GM12878 (cell line): ENCODE data around the gene PLB1. TPM values are rescaled to one million over a fixed set of nuclear protein-coding genes. Genes with fewer than 3 reads are reported as not detected.

ENCODE experiments used
- ATAC-seq: fragments of 200-7000 bp; cut with Tn5 transposase; 3 replicates; pipeline ENCODE4 v1.9.1; 2020; ENCODE audit warnings: mild to moderate bottlenecking, moderate library complexity
- BruUV-seq: library from RNA; stranded (reverse); fragments of 400-500 nt; replicated peaks from 2 replicates; lab custom pipeline; 2021; lab: Mats Ljungman, UMichigan
- CTCF ChIA-PET: fragments of 300-600 bp; sonication (Branson Sonifier 250); formaldehyde crosslinking; extraction: SDS; loops from one replicate; lab custom pipeline; 2021; ENCODE audit warnings: inconsistent platforms; lab: Yijun Ruan, JAX
- POLR2A ChIA-PET: fragments of 350-600 bp; formaldehyde crosslinking; extraction: SDS; loops from one replicate; lab custom pipeline; 2021; ENCODE audit warnings: inconsistent platforms; lab: Charles Lee
- RAD21 ChIA-PET: fragments of 300-600 bp; sonication (Branson Sonifier 250); formaldehyde crosslinking; loops from one replicate; lab custom pipeline; 2023; ENCODE audit warnings: antibody characterized with exemption; ENCODE audit not compliant: unreplicated experiment; lab: Charles Lee
- SMC1A ChIA-PET: fragments of 300-600 bp; sonication (Branson Sonifier 250); formaldehyde crosslinking; loops from one replicate; lab custom pipeline; 2023; ENCODE audit not compliant: unreplicated experiment, uncharacterized antibody; lab: Charles Lee
- DNase-seq: peaks from one replicate; pipeline ENCODE4 v3.0.0-alpha.2; 2011; ENCODE audit warnings: low read depth, low spot score
- FAIRE-seq: peaks from 3 replicates; lab custom pipeline; 2011; peaks lifted over from hg19 to GRCh38; lab: Jason Lieb, UNC
- H2AFZ ChIP-seq: 2 replicates; pipeline ENCODE4 v1.6.0; 2011; ENCODE audit warnings: low read depth, low read length, control low read depth; ENCODE audit not compliant: control insufficient read depth
- H3K27ac ChIP-seq: 2 replicates; pipeline ENCODE4 v1.5.1; 2011; ENCODE audit warnings: control low read depth; ENCODE audit not compliant: control insufficient read depth, insufficient read depth
- H3K27me3 ChIP-seq, 2 experiments: replicated peaks in 1 of 2; 2 replicates each; pipeline versions ENCODE4 v1.6.0 to v1.6.1; 2011; ENCODE audit warnings: low read length in 1 of 2; ENCODE audit not compliant: control insufficient read depth in 2 of 2, insufficient read depth in 2 of 2
- H3K36me3 ChIP-seq, 2 experiments: 2 replicates each; pipeline ENCODE4 v1.5.1; 2011; ENCODE audit warnings: low read length in 1 of 2; ENCODE audit not compliant: control insufficient read depth in 2 of 2, insufficient read depth in 2 of 2
- H3K4me1 ChIP-seq: 2 replicates; pipeline ENCODE4 v1.6.1; 2011; ENCODE audit warnings: mild to moderate bottlenecking, low read length, moderate library complexity, mixed read lengths; ENCODE audit not compliant: control insufficient read depth, insufficient read depth
- H3K4me2 ChIP-seq: 2 replicates; pipeline ENCODE4 v1.6.0; 2011; ENCODE audit warnings: control low read depth; ENCODE audit not compliant: control insufficient read depth, insufficient read depth
- H3K4me3 ChIP-seq: fragments of 200-600 bp; sonication (generic); 2 replicates; pipeline ENCODE4 v1.5.1; 2016
- H3K79me2 ChIP-seq: 2 replicates; pipeline ENCODE4 v1.6.0; 2011; ENCODE audit warnings: low read length; ENCODE audit not compliant: control insufficient read depth, insufficient read depth
- H3K9ac ChIP-seq: 2 replicates; pipeline ENCODE4 v1.8.0; 2011; ENCODE audit warnings: low read length, control low read depth, mixed read lengths; ENCODE audit not compliant: control insufficient read depth, insufficient read depth
- H3K9me3 ChIP-seq: replicated peaks from 3 replicates; pipeline ENCODE4 v1.5.1; 2011; ENCODE audit warnings: mild to moderate bottlenecking, low read length; ENCODE audit not compliant: control insufficient read depth, insufficient read depth
- H4K20me1 ChIP-seq: 2 replicates; pipeline ENCODE4 v1.6.0; 2011; ENCODE audit not compliant: control insufficient read depth, insufficient read depth
- EED ChIP-seq: sonication (generic); IDR thresholded peaks from 2 replicates; pipeline ENCODE4 v1.6.1; 2016; ENCODE audit warnings: antibody characterized with exemption, low read depth
- IKZF2 ChIP-seq, 2 experiments: fragments of 450-650 bp; IDR thresholded peaks; 2 replicates each; pipeline ENCODE4 v1.6.1; 2017; ENCODE audit warnings: mild to moderate bottlenecking in 2 of 2, moderate library complexity in 2 of 2
- KAT2A ChIP-seq: conservative IDR thresholded peaks from 2 replicates; pipeline ENCODE4 v1.6.1; 2011; ENCODE audit warnings: low read depth, low read length; ENCODE audit not compliant: control insufficient read depth
- KDM1A ChIP-seq: fragments of 200-600 bp; sonication (generic); IDR thresholded peaks from 2 replicates; pipeline ENCODE4 v1.6.1; 2016; ENCODE audit warnings: borderline replicate concordance
- SREBF1 ChIP-seq: IDR thresholded peaks from 2 replicates; pipeline ENCODE4 v1.6.1; 2012; ENCODE audit warnings: mild to moderate bottlenecking, low read length
- STAT3 ChIP-seq: IDR thresholded peaks from 2 replicates; pipeline ENCODE4 v1.6.1; 2011; ENCODE audit warnings: low read depth, low read length, improper control_type of control experiment
- TARDBP ChIP-seq: IDR thresholded peaks from 2 replicates; pipeline ENCODE4 v1.6.1; 2016; ENCODE audit warnings: borderline replicate concordance
- ZBED1 ChIP-seq: IDR thresholded peaks from 2 replicates; pipeline ENCODE4 v1.6.1; 2016; ENCODE audit warnings: borderline replicate concordance
- WGBS: methylation state at CpG from one replicate; pipeline ENCODE4 v1.1.6; 2016; ENCODE audit warnings: low lambda C conversion rate; ENCODE audit not compliant: insufficient replicate concordance, insufficient coverage; ENCODE audit errors: missing lambda C conversion rate; 5-methylcytosine and 5-hydroxymethylcytosine counted together
- in situ Hi-C: fragments of 300-500 bp; cut with MboI; formaldehyde crosslinking; loops from 9 replicates; pipeline ENCODE4 v1.14.3; 2018; ENCODE audit warnings: mixed read lengths
- intact Hi-C: fragments of 100-400 bp; cut with micrococcal nuclease; formaldehyde crosslinking; loops from one replicate; pipeline ENCODE4 v1.14.2; 2022; ENCODE audit not compliant: unreplicated experiment
- polyA plus RNA-seq, 11 experiments: library from polyadenylated mRNA; depleted of rRNA in 4 of 11; unstranded in 6 of 11; stranded (reverse) in 5 of 11; fragments of >200 nt; fragmentation: Nextera tagmentation in 4 of 11; fragmentation: Illumina TruSeq in 1 of 11; extraction: Ambion mirVana in 4 of 11; extraction: Trizol in 1 of 11; gene quantifications; 1 replicate in 1 of 11; 2 replicates in 10 of 11; pipeline versions ENCODE4 v1.2.1 to v1.2.3, GENCODE V29; 2011 to 2016; ENCODE audit warnings: inconsistent platforms in 2 of 11, missing spikeins in 2 of 11, low read depth in 1 of 11
- total RNA-seq, 4 experiments: library from RNA; depleted of rRNA in 3 of 4; stranded (reverse); fragments of >200 nt in 3 of 4; fragmentation: Illumina TruSeq in 1 of 4; extraction: Trizol in 1 of 4; gene quantifications; 2 replicates each; pipeline versions ENCODE4 v1.2.1 to v1.2.3, GENCODE V29; 2013 to 2021
- TF ChIP-seq, protein P1 (sequence below), 3 experiments: IDR thresholded peaks in 2 of 3; conservative IDR thresholded peaks in 1 of 3; 2 replicates each; pipeline ENCODE4 v1.5.1; 2011; ENCODE audit warnings: low read depth in 3 of 3, low read length in 3 of 3, mild to moderate bottlenecking in 3 of 3, control low read depth in 2 of 3, moderate library complexity in 2 of 3, inconsistent platforms in 1 of 3, mixed read lengths in 1 of 3; ENCODE audit not compliant: control insufficient read depth in 2 of 3, insufficient read depth in 1 of 3; ENCODE audit errors: extremely low read depth in 1 of 3
- TF ChIP-seq, protein P2 (sequence below): IDR thresholded peaks from 2 replicates; pipeline ENCODE4 v1.6.1; 2011; ENCODE audit warnings: borderline replicate concordance, low read depth, mild to moderate bottlenecking, moderate library complexity, low read length; ENCODE audit not compliant: insufficient read depth, poor library complexity, severe bottlenecking
- TF ChIP-seq, protein P3 (sequence below): fragments of 450-650 bp; IDR thresholded peaks from 2 replicates; pipeline ENCODE4 v1.6.1; 2018; ENCODE audit warnings: mild to moderate bottlenecking, low read depth, moderate library complexity; ENCODE audit not compliant: partially characterized antibody
- TF ChIP-seq, protein P4 (sequence below): IDR thresholded peaks from 2 replicates; pipeline ENCODE4 v1.6.1; 2011; ENCODE audit warnings: low read depth, mild to moderate bottlenecking, low read length, moderate library complexity, borderline replicate concordance; ENCODE audit errors: extremely low read depth

Gene PLB1
- total and polyA plus RNA-seq, 10 of the 15 experiments (the other 5 are each of a cell fraction or from before 2014, with no cell fraction given) = 0.03 to 0.49 (median 0.28) TPM

DNA sequence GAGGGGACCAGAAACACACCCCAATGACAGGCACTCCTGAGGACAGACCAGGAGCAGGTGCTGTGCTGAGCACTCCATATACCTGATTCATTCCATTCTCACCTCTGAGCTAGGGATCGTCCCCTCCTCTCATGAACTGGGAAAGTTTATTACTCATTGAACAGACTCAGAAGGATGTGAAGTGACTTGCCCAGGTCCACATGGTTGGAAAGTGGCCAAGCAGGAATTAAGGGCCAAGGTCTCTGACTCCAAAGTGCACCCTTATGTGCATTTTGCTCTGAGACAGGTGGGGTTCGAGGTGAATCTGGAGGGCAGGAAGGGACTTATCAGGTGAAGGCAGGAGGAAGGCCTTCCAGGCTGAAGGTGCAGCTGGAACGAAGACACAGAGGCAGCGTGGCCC, 25.1 kb upstream of the PLB1 start:
- ChIA-PET RAD21 (no interaction called here), SMC1A (no interaction called here), POLR2A (no interaction called here), CTCF (no interaction called here)
- no peak overlapping the region for H3K27ac ChIP-seq
- H3K4me1 ChIP-seq = no peaks in the 10 kb centered on the region
- no peaks in the 10 kb centered on the region for H3K9me3 ChIP-seq
- no peaks in the 10 kb centered on the region; a peak in 1 of 4 replicates for H3K27me3 ChIP-seq
- H2AFZ ChIP-seq = no peak overlapping the region
- H3K79me2 ChIP-seq = no peaks in the 10 kb centered on the region
- FAIRE-seq = no peak
- no peak for TF ChIP-seq TARDBP
- no peak for TF ChIP-seq EED
- no peak for TF ChIP-seq IKZF2 (IDR thresholded peaks at IDR 0.05)
- TF ChIP-seq STAT3 = no peak
- no peak for TF ChIP-seq KAT2A
- TF ChIP-seq, protein P1, sequence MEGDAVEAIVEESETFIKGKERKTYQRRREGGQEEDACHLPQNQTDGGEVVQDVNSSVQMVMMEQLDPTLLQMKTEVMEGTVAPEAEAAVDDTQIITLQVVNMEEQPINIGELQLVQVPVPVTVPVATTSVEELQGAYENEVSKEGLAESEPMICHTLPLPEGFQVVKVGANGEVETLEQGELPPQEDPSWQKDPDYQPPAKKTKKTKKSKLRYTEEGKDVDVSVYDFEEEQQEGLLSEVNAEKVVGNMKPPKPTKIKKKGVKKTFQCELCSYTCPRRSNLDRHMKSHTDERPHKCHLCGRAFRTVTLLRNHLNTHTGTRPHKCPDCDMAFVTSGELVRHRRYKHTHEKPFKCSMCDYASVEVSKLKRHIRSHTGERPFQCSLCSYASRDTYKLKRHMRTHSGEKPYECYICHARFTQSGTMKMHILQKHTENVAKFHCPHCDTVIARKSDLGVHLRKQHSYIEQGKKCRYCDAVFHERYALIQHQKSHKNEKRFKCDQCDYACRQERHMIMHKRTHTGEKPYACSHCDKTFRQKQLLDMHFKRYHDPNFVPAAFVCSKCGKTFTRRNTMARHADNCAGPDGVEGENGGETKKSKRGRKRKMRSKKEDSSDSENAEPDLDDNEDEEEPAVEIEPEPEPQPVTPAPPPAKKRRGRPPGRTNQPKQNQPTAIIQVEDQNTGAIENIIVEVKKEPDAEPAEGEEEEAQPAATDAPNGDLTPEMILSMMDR (IDR thresholded peaks at IDR 0.05 in 2 of 3, conservative IDR thresholded peaks at IDR 0.05 in 1 of 3; ENCODE audit: control insufficient read depth in 2 of 3, extremely low read depth in 1 of 3, insufficient read depth in 1 of 3, low read depth in 3 of 3, low read length in 3 of 3) = no peak
- TF ChIP-seq, protein P2, sequence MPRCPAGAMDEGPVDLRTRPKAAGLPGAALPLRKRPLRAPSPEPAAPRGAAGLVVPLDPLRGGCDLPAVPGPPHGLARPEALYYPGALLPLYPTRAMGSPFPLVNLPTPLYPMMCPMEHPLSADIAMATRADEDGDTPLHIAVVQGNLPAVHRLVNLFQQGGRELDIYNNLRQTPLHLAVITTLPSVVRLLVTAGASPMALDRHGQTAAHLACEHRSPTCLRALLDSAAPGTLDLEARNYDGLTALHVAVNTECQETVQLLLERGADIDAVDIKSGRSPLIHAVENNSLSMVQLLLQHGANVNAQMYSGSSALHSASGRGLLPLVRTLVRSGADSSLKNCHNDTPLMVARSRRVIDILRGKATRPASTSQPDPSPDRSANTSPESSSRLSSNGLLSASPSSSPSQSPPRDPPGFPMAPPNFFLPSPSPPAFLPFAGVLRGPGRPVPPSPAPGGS = no peak
- no peak for TF ChIP-seq KDM1A
- TF ChIP-seq, protein P3, sequence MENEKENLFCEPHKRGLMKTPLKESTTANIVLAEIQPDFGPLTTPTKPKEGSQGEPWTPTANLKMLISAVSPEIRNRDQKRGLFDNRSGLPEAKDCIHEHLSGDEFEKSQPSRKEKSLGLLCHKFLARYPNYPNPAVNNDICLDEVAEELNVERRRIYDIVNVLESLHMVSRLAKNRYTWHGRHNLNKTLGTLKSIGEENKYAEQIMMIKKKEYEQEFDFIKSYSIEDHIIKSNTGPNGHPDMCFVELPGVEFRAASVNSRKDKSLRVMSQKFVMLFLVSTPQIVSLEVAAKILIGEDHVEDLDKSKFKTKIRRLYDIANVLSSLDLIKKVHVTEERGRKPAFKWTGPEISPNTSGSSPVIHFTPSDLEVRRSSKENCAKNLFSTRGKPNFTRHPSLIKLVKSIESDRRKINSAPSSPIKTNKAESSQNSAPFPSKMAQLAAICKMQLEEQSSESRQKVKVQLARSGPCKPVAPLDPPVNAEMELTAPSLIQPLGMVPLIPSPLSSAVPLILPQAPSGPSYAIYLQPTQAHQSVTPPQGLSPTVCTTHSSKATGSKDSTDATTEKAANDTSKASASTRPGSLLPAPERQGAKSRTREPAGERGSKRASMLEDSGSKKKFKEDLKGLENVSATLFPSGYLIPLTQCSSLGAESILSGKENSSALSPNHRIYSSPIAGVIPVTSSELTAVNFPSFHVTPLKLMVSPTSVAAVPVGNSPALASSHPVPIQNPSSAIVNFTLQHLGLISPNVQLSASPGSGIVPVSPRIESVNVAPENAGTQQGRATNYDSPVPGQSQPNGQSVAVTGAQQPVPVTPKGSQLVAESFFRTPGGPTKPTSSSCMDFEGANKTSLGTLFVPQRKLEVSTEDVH = no peak
- TF ChIP-seq, protein P4, sequence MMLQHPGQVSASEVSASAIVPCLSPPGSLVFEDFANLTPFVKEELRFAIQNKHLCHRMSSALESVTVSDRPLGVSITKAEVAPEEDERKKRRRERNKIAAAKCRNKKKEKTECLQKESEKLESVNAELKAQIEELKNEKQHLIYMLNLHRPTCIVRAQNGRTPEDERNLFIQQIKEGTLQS = no peak
- TF ChIP-seq ZBED1 = no peak
- TF ChIP-seq SREBF1 = no peak
- H4K20me1 ChIP-seq = no peaks in the 10 kb centered on the region
- intact Hi-C loops (no loop called here), in situ Hi-C loops (no loop called here)
- no peaks in the 10 kb centered on the region for H3K36me3 ChIP-seq
- 20% methylated on average over 4 of the region's 4 CpGs for WGBS
- no peak overlapping the region for H3K4me3 ChIP-seq
- H3K4me2 ChIP-seq = no peak overlapping the region
- BruUV-seq = no TSS peak
- DNase-seq = no peak
- H3K9ac ChIP-seq = no peak overlapping the region
- ATAC-seq = no peak
